NOMO-1 (cell line): Measurements from ENCODE around the gene USP34.
A peak's percentile ranks its signal among the peaks of the same experiment; 100 is the strongest.

Source experiments
- DNase-seq, 2 experiments: peaks; one replicate each; lab custom pipeline; 2025; ENCODE audit not compliant: unreplicated experiment in 2 of 2; lab: John Stamatoyannopoulos, UW

The USP34 gene

GRCh38 chr2:61377046-61377445 lies 93.8 kb downstream of the USP34 start:
- no peak for DNase-seq

- DNase-seq: no peak
These were observed 94.7 kb downstream of the USP34 start for GRCh38 chr2:61376211-61376610.

GRCh38 chr2:61371027-61371426 lies 99.9 kb downstream of the USP34 start:
- DNase-seq: no peak

GRCh38 chr2:61368687-61369665 lies 101.9 kb downstream of the USP34 start:
- DNase-seq: no peak

- no peak for DNase-seq
These were observed 103.7 kb downstream of the USP34 start for GRCh38 chr2:61367177-61367576.

DNA sequence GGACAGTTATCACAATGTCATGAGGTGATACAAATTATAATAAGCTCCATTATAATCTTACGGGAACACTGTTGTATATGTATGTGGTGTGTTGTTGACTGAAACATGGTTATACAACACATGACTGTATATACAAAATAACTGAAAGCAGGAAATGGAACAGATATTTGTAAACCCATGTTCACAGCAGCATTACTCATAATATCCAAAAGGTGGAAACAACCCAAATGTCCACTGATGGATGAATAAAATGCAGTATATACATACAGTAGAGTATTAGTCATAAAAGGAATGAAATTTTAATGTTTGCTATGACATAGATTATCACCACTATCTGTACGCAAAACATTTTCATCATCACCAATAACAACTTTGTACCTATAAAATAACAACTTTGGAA lies 107.3 kb downstream of the USP34 start:
- DNase-seq: no peak

DNA sequence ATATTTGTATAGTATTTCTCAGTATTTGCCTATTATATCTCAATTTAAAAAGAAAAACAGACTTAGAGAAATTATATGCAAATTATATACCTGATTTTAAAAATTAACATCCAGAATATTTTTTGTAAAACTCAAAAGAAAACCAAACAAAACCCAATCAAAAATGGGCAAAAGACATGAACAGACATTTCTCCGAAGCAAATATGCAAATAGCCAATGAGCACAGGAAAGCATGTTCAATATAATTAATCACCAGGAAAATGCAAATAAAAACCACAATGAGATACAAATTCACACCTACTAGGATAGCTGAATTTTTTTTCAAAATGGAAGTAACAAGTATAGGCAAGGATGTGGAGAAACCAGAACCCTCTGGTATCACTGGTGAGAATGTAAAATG lies 108.0 kb downstream of the USP34 start:
- no peak for DNase-seq

- no peak for DNase-seq
These were observed 109.8 kb downstream of the USP34 start for GRCh38 chr2:61361068-61361467.

DNA sequence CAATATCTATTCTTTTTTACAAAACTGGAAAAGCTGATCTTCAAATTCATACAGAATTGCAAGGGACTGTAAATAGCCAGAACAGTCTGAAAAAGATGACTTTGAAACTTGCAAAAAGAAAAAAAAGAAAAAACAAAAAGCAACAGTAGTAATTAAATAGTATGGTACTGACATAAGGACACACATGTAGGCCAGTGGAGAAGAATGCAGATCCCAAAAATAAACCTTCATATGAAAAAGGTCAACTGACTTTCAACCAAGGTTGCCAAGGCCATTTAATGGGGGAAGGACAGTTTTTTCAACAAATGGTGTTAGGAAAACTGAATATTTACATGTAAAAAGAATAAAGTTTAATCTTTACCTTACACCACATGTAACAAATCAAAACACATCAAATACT lies 111.8 kb downstream of the USP34 start:
- no peak for DNase-seq

DNA sequence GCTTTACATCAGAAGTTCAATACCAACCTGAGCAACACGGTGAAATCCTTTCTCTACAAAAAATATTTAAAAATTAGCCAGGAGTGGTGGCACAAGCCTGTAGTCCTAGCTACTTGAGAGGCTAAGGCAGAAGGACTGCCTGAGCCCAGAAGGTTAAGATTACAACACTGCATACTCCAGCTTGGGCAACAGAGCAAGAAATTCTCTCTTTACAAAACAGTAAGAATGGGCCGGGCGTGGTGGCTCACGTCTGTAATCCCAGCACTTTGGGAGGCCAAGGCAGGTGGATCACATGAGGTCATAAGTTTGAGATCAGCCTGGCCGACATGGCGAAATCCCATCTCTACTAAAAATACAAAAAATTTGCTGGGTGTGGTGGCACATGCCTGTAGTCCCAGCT lies 113.2 kb downstream of the USP34 start:
- no peak for DNase-seq

- no peak for DNase-seq
These were observed 113.9 kb downstream of the USP34 start for GRCh38 chr2:61356958-61357350.

GRCh38 chr2:61356261-61356957 lies 114.5 kb downstream of the USP34 start:
- DNase-seq: no peak

DNA sequence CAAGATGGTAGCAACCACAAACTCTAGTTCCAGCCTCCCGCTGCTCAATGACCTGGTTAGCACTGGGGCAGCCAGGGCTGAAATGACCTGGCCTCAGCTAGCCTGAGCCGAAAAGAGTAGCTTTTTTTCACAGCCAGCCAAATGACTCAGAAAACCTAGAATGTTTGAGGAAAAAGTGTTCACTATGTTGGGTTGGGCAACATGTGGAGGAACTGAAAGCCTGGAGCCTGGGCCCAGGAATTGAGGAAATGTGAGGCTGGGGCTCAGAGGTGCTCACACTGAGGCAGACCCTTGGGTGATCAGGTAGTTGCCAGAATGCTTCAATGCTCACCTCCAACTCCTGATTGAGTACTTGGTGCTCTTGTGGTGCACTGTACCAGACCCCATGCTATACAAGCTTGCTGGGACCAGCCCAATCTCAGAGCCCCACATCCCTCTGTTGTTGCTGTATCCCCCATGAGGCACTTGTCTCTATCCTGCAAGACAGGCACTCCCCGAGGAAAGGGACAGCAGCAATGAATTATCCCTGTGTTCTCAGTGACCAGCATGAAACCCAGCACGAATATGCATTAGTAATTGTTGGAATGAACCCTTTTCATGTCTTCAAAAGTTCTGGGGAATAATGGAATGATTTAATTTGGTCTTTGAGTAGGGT lies 116.2 kb downstream of the USP34 start:
- DNase-seq: peak; percentile 15 to 21

DNA sequence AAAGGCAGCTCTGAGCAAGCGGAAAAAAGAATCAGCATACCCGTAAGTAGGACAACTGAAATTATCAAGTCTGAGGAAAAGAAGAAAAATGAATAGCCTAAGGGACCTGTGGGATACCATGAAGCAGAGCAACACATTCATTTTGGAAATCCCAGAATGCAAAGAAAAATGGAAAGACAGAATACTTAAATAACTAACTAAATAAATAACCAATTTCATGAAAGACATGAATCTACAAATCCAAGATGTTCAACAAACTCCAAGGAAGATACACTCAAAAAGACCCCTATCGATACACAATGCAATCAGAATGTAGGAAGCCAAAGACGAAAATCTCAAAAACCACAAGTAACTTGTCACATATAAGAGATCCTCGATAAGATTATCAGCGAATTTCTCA lies 117.0 kb downstream of the USP34 start:
- no peak for DNase-seq

- DNase-seq: no peak
These were observed 120.1 kb downstream of the USP34 start for GRCh38 chr2:61350777-61351176.

DNA sequence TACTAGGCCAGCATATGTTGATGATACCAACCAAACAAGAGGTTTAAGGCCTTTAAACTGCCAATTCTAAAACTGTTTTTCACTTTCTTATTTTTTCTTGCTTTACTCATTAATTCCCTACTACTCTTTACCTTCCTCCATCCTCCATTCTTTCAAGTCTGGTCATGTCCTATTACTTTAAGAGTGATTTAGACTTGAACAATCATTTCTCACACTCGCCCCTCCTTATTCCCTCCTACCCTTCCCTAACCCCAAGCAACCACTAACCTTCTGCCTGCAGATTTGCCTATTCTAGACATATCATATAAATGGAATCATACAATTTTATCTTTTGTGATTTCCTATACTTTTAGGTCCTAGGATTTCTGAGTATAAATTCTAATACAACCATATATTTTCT lies 127.7 kb downstream of the USP34 start:
- no peak for DNase-seq

DNA sequence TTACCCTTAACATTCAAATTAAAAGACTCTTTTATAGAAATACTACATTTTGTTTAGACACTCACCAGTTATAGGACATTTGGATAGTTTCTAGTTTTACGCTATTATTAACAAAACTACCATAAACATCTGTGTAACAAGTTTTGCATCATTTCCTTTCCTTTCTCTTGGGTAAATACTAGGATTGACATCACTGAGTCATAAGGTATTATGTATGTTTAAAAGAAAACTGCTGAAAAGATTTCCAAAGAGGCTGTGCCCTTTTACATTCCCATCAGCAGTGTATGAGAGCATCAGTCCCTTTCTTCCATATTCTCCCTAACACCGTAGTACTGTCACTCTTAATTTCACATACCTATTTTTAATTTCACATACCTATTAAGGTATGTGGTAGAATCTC lies 130.6 kb downstream of the USP34 start:
- DNase-seq: no peak

DNA sequence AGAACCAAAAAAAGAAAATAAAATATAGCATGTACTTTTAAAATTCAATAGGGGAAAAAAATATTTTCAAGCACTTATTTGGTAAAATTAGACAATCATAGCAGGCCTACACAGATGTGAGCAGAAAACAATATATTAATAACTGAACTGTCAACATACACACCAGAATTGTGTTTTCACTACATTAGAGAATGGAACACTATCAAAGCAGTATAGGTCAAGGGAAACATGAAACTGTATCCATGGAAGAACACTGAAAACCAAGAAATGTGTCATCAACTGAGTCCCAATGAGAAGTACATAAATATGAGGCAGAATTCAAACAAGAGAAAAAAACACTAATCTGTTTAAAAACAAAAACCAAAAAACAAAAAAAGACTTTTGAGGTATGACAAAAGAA lies 132.4 kb downstream of the USP34 start:
- no peak for DNase-seq

DNA sequence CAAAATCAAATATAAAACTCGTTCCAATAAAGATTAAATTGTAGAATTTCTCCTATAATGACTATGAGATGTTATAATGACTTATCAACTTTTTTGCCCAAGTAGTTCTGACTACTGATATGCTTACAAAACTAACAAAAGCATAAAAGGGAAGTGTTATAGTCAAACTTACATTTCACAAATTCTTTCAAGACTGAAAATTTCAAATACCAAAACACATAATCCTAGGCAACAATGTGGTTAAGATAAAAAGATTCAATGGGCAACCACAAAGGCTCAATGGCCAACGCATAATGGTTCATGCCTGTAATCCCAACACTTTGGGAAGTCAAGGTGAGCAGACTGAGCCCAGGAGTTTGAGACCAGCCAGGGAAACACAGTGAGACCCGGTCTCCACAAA lies 135.7 kb downstream of the USP34 start:
- no peak for DNase-seq

GRCh38 chr2:61334466-61334865 lies 136.4 kb downstream of the USP34 start:
- no peak for DNase-seq

GRCh38 chr2:61328707-61329251 lies 142.1 kb downstream of the USP34 start:
- DNase-seq: no peak
